Effector memory CD4-positive, alpha-beta T cell (primary cell): ENCODE results near the gene GPC6.

Experiments
- DNase-seq, 3 donors: peaks; one replicate each; pipeline ENCODE4 v3.0.0-alpha.2; 2020
- H3K27ac ChIP-seq: 2 replicates; pipeline ENCODE4 v1.7.0; 2013; ENCODE audit warnings: mild to moderate bottlenecking, low read length, moderate library complexity; ENCODE audit not compliant: insufficient read depth, poor library complexity, severe bottlenecking
- H3K27me3 ChIP-seq: replicated peaks from 2 replicates; pipeline ENCODE4 v1.7.0; 2013; ENCODE audit warnings: mild to moderate bottlenecking, low read length; ENCODE audit not compliant: insufficient read depth, control insufficient read depth, poor library complexity, severe bottlenecking
- H3K36me3 ChIP-seq: 2 replicates; pipeline ENCODE4 v1.7.0; 2013; ENCODE audit warnings: mild to moderate bottlenecking, low read length, moderate library complexity; ENCODE audit not compliant: control insufficient read depth, insufficient read depth
- H3K4me1 ChIP-seq: 2 replicates; pipeline ENCODE4 v1.7.0; 2013; ENCODE audit warnings: low read length, mild to moderate bottlenecking; ENCODE audit not compliant: control insufficient read depth, insufficient read depth, poor library complexity, severe bottlenecking
- H3K4me3 ChIP-seq: 2 replicates; pipeline ENCODE4 v1.7.0; 2013; ENCODE audit warnings: low read length, low read depth, mild to moderate bottlenecking; ENCODE audit not compliant: insufficient read depth, poor library complexity, severe bottlenecking
- H3K9me3 ChIP-seq: 2 replicates; pipeline ENCODE4 v1.7.0; 2013; ENCODE audit warnings: mild to moderate bottlenecking, low read length, moderate library complexity; ENCODE audit not compliant: control insufficient read depth

Gene GPC6

DNA sequence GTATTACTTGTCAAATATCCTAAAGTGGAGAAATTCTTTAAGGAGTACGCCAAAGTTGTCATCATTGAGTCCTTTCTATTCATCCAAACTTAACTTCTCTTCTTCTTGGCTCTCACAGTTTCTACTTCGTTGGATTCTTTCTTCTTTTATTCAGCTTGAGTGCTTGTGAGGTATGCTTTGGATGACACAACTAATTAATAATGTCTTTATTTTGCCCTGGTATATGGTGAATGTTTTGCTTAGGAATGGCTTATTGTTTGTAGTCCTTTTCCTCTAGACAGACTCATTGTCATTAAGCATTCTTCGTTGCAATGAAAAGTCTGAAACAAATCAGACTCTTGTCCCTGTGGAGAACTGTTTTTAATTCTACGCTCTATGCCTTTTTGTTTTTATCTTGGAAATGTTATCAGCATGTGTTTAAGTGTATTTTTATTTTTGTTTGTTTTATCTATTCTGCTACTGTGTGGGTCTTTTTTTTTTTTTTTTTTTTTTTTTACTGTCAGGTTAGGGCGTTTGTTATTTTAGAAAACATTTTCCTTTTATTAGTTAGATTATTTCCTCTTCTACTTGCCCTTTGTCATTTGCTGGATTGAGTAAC, 471.5 kb downstream of the GPC6 start:
- Histone ChIP-seq H3K27ac (no peak overlapping the region), H3K36me3 (no peaks in the 10 kb centered on the region), H3K4me1 (no peaks in the 10 kb centered on the region), H3K4me3 (no peak overlapping the region), H3K27me3 (no peaks in the 10 kb centered on the region), H3K9me3 (no peaks in the 10 kb centered on the region)
- DNase-seq, result no peak

DNA sequence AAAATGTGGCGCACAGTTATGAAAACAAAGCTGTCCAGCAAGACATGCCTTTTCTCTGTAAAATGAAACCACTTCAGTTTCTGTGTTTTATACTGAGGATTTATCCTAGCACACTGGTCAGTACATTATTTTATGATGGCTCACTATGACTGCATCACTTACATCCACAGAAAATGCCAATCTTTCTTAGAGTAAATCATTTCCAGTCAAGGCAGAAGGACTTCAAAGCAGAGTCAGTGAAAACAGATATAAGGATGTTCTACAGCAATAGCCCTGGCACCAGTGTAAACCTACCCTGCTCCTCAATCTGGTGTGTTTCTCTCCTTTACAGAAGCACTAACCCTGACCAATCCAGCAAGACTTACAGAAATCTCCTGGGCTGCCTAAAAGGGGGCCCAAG, 473.5 kb downstream of the GPC6 start:
- Histone ChIP-seq H3K27me3 (no peaks in the 10 kb centered on the region), H3K4me1 (no peaks in the 10 kb centered on the region), H3K36me3 (no peaks in the 10 kb centered on the region), H3K9me3 (no peaks in the 10 kb centered on the region), H3K4me3 (no peak overlapping the region), H3K27ac (no peak overlapping the region)
- DNase-seq, result no peak

DNA sequence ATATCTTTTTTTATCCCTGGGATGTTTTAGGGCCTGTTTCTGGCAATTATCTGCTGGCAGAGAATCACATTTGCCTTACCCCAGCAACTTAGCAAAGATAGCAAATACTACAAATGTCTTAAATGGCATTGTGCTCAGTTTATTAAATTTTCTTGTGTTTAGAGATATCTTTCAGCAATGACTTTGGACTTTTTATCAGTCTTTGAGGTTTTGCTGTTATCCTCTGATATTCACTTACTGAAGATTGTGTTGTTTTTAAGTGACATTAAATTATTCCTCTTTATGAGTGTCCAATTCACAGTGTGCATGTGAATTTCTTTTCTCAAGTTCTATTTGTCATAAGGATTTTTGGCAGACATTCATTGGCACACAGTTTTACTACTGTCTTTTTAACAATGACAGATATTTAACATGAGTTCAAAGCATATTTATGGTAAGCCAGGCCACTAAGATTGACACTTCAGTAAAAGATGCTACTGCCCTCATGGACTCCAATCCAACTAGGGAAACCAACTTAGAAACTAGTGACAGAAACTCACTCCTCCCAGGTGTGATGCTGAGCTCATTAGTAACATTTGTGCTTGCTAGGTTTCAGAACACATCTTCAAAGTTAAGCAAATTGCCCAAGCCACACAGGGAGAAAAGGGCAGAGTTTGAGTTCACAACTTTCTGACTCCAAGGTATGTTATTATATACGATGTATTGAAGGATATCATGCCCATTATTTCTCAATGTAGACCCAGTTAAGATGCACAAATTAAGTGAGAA, 481.9 kb downstream of the GPC6 start:
- no peaks in the 10 kb centered on the region for H3K36me3 ChIP-seq
- H3K27me3 ChIP-seq, result no peaks in the 10 kb centered on the region
- H3K27ac ChIP-seq, result no peak overlapping the region
- H3K9me3 ChIP-seq, result no peaks in the 10 kb centered on the region
- no peak overlapping the region for H3K4me3 ChIP-seq
- DNase-seq, result no peak
- no peaks in the 10 kb centered on the region for H3K4me1 ChIP-seq

DNA sequence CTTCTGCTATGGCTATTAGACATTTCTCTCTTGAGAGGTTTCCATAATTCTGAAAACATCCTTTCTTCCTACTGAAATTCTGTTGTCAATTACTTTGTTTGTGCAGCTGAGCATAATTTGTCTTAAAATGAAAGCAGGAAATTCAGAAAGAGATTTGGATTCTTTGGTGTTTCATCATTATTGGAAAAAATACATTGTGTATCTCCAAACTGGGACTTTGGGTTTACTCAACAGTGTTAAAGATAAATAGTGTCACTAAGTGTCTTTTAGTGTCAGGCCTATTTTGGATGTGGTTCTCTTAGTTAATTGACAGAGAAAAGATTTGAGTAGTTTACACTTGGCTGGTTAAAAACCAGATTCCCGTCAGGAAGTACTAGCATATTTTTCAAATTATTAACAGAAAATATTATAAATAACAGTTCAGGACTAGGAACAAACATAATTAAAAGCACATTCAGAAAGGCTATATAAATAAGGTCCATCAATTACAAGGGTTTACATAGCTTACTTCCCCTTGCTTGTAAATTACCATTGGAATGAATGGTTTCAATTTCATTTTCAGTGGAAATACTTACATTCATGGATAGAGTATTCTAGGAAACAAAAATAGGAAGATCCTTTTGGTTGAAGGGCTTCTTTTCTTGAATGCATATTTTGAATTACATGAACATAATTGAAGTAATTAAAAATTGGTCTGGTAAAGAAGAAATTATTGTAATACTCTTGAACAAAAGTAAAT, 483.1 kb downstream of the GPC6 start:
- H3K27me3 ChIP-seq, result no peaks in the 10 kb centered on the region
- no peak overlapping the region for H3K4me3 ChIP-seq
- H3K9me3 ChIP-seq, result no peaks in the 10 kb centered on the region
- H3K36me3 ChIP-seq, result no peaks in the 10 kb centered on the region
- no peaks in the 10 kb centered on the region for H3K4me1 ChIP-seq
- DNase-seq, result no peak
- H3K27ac ChIP-seq, result no peak overlapping the region

DNA sequence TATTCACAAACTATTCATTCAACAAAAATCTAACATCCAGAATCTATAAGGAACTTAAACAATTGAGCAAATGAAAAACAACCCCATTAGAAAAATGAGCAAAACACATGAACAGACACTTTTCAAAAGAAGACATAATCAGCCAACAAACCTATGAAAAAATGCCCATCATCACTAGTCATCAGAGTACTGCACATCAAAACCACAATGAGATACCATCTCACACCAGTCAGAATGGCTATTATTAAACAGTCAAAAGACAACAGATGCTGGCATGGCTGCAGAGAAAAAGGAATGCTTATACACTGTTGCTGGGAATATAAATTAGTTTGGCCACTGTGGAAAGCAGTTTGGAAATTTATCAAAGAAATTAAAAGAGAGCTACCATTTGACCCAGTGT, 487.6 kb downstream of the GPC6 start:
- no peak overlapping the region for H3K27ac ChIP-seq
- no peak for DNase-seq
- no peaks in the 10 kb centered on the region for H3K9me3 ChIP-seq

DNA sequence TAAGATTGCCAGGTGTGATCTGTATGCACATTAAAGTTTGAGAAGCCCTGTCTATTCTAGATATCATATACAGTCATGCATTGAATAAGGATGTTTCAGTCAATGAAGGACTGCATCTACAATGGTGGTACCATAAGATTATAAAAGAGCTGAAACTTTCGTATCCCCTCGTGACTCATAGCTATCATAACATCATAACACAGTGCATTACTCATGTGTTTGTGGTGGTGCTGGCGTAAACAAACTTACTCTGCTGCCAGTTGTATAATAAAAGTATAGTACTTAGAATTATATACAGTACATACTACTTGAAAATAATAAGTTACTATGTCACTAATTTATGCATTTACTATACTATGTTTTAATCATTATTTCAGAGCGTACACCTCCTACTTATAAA, 489.3 kb downstream of the GPC6 start:
- no peaks in the 10 kb centered on the region for H3K36me3 ChIP-seq
- DNase-seq, result no peak
- H3K4me1 ChIP-seq, result no peaks in the 10 kb centered on the region
- H3K9me3 ChIP-seq, result no peaks in the 10 kb centered on the region
- no peaks in the 10 kb centered on the region for H3K27me3 ChIP-seq
- H3K4me3 ChIP-seq, result no peak overlapping the region
- no peak overlapping the region for H3K27ac ChIP-seq

More for the DNA sequence above, 487.6 kb downstream of the GPC6 start:
- Histone ChIP-seq H3K4me3 (no peak overlapping the region), H3K4me1 (no peaks in the 10 kb centered on the region), H3K27me3 (no peaks in the 10 kb centered on the region), H3K36me3 (no peaks in the 10 kb centered on the region)

DNA sequence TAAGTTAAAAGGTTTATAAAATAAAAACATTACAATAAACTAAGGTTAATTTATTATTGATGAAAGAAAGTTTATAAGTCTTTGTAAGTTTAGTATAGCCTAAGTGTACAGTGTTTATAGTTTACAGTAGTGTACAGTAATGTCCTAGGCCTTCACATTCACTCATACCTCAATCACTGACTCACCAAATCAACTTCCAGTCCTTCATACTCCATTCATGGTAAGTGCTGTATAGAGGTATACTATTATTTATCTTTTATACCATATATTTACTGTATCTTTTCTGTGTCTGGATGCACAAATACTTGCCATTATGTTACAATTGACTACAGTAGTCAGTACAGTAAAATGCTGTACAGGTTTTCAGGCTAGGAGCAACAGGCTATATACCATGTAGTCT, 490.0 kb downstream of the GPC6 start:
- Histone ChIP-seq H3K4me1 (no peaks in the 10 kb centered on the region), H3K27ac (no peak overlapping the region), H3K4me3 (no peak overlapping the region), H3K9me3 (no peaks in the 10 kb centered on the region), H3K36me3 (no peaks in the 10 kb centered on the region), H3K27me3 (no peaks in the 10 kb centered on the region)
- DNase-seq, result no peak

DNA sequence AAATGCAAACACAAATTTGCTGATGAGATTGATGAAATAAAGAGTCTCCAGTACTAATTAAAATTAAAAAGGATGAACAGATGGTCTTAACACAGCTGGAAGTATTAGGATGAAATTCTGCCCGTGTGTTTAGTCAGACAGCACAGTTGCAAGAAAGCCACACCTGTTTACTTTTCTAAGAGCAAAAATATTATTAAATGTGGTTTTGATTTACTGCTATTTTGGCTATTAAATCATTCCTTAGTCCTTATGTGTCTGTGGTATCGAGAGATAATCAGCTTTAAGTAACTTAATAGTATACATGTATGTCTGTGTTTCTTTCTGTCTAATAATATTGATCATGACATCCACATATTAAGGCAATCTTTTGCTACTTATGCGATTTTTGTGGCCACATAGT, 494.9 kb downstream of the GPC6 start:
- H3K4me3 ChIP-seq, result no peak overlapping the region
- no peak for DNase-seq
- no peaks in the 10 kb centered on the region for H3K9me3 ChIP-seq
- no peaks in the 10 kb centered on the region for H3K27me3 ChIP-seq
- H3K36me3 ChIP-seq, result no peaks in the 10 kb centered on the region
- H3K27ac ChIP-seq, result no peak overlapping the region
- H3K4me1 ChIP-seq, result no peaks in the 10 kb centered on the region

DNA sequence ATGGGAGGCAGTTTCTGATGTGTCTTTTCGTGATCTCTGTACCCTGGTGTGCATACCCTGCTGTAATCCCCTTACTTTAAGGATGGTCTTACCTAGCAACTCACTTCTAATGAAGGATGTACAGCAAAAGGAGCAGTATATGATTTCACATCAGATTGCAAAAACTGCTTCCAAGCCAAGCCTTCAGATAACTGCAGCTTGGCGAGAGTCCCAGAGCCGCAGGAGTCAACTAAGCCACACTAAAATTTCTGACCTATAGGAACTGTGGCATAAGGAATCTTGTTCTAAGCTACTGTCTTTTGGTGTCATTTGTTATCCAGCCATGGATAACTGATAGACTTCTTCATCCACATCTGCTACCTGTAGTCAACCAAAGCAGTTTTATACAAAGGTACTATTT, 496.7 kb downstream of the GPC6 start:
- no peaks in the 10 kb centered on the region for H3K36me3 ChIP-seq
- H3K4me3 ChIP-seq, result no peak overlapping the region
- H3K27me3 ChIP-seq, result no peaks in the 10 kb centered on the region
- H3K4me1 ChIP-seq, result no peaks in the 10 kb centered on the region
- no peaks in the 10 kb centered on the region for H3K9me3 ChIP-seq
- H3K27ac ChIP-seq, result no peak overlapping the region
- no peak for DNase-seq

DNA sequence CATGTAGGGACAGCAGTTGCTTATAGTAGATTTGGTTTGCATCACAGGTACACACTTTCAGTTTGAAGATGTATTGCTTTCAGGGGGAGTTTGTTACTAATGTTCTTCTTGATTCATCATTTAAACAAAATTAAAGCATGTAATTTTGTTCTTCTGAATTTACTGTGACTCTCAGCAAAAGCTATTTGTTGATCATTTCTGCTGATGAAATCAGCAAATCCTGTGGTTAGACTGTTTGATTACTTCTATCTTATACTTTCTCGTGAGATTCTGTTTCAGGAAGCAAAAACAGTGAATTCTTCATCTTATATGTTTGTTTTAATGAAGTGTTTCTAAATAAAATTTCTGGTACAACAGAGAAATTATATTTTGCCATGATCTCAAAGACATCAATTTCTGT, 497.6 kb downstream of the GPC6 start:
- Histone ChIP-seq H3K4me1 (no peaks in the 10 kb centered on the region), H3K27me3 (no peaks in the 10 kb centered on the region), H3K36me3 (no peaks in the 10 kb centered on the region), H3K9me3 (no peaks in the 10 kb centered on the region), H3K4me3 (no peak overlapping the region), H3K27ac (no peak overlapping the region)
- DNase-seq, result no peak
